ENCODE data around the gene DVL2. TPM values are rescaled to one million over a fixed set of nuclear protein-coding genes. Genes with fewer than 3 reads are reported as not detected.

DVL2 gene
- total and polyA plus RNA-seq, 8 donors, result 12.1 to 114 (median 17.4) TPM

GRCh38 chr17:7179317-7180254 lies 54.7 kb downstream of the DVL2 start, which contains the start of gene ASGR1:
ASGR1 (minus strand) TSS chr17:7179370; CDS start chr17:7178563, 807 bp downstream.
- H3K4me3 ChIP-seq, result peak within 1 kb of the TSS in 1 of 4 donors; percentile 42

GRCh38 chr17:7178973-7179316 lies 55.4 kb downstream of the DVL2 start:
- 73 to 81% (median 79%) methylated on average over 11 of the region's 11 CpGs for WGBS, 5 donors
- Histone ChIP-seq H3K27me3 (peaks cover 0 to 58% (median 29%) of the 10 kb centered on the region in 3 donors), H3K27ac (no peak overlapping the region), H3K9me3 (no peaks in the 10 kb centered on the region), H3K4me3 (no peak overlapping the region), H3K4me1 (peaks cover 13 to 24% (median 18%) of the 10 kb centered on the region in 4 donors), H3K36me3 (no peaks in the 10 kb centered on the region)
- intact Hi-C loops (cut with DNase I; ENCODE audit: low total_unique reads), result no loop called here
- no peak for TF ChIP-seq POLR2A (IDR thresholded peaks at IDR 0.05)
- no peak for DNase-seq

More at GRCh38 chr17:7179317-7180254, 54.7 kb downstream of the DVL2 start, which contains the start of gene ASGR1:
- peak in 1 of 2 donors; percentile 29 for DNase-seq
- Histone ChIP-seq H3K27me3 (peaks cover 0 to 53% (median 25%) of the 10 kb centered on the region in 3 donors), H3K36me3 (no peaks in the 10 kb centered on the region), H3K9me3 (no peaks in the 10 kb centered on the region), H3K4me1 (peaks cover 13 to 22% (median 16%) of the 10 kb centered on the region in 4 donors), H3K27ac (no peak within 1 kb of the TSS)
- intact Hi-C loops (cut with DNase I; ENCODE audit: low total_unique reads), result no loop called here
- TF ChIP-seq EP300 (IDR thresholded peaks at IDR 0.05) (no peak), POLR2A (IDR thresholded peaks at IDR 0.05) (no peak)
- WGBS, 5 donors, result 41 to 61% (median 50%) methylated on average over 20 of the region's 20 CpGs

GRCh38 chr17:7177954-7178477 lies 56.3 kb downstream of the DVL2 start:
- H3K4me3 ChIP-seq, result peak overlapping the region; percentile 23 to 42 (median 30)

GRCh38 chr17:7177191-7177953 lies 56.9 kb downstream of the DVL2 start:
- peaks cover 0 to 73% (median 34%) of the 10 kb centered on the region in 3 donors for H3K27me3 ChIP-seq
- peak overlapping the region; percentile 23 to 42 (median 30) for H3K4me3 ChIP-seq
- no peaks in the 10 kb centered on the region for H3K36me3 ChIP-seq
- intact Hi-C loops (cut with DNase I; ENCODE audit: low total_unique reads), result no loop called here
- peak overlapping the region in 1 of 5 donors; percentile 2 for H3K27ac ChIP-seq
- peak; percentile 70 to 91 for DNase-seq
- 3 to 5% (median 3%) methylated on average over 29 to 31 of the region's 31 CpGs for WGBS, 5 donors
- H3K9me3 ChIP-seq, result no peaks in the 10 kb centered on the region
- peaks cover 13 to 27% (median 18%) of the 10 kb centered on the region in 4 donors for H3K4me1 ChIP-seq
- no peak for TF ChIP-seq EP300 (IDR thresholded peaks at IDR 0.05)
- TF ChIP-seq CTCF (IDR thresholded peaks at IDR 0.05), result peak in 5 of 7 experiments; percentile 25 to 84 (median 70)
- no peak for TF ChIP-seq POLR2A (IDR thresholded peaks at IDR 0.05)
- TF ChIP-seq POLR2AphosphoS5 (IDR thresholded peaks at IDR 0.05), result no peak

More at GRCh38 chr17:7177954-7178477, 56.3 kb downstream of the DVL2 start:
- no peaks in the 10 kb centered on the region for H3K36me3 ChIP-seq
- peaks cover 0 to 67% (median 34%) of the 10 kb centered on the region in 3 donors for H3K27me3 ChIP-seq
- no peak for TF ChIP-seq EP300 (IDR thresholded peaks at IDR 0.05)
- no peak for TF ChIP-seq POLR2A (IDR thresholded peaks at IDR 0.05)
- no peak for TF ChIP-seq CTCF (IDR thresholded peaks at IDR 0.05)
- TF ChIP-seq POLR2AphosphoS5 (IDR thresholded peaks at IDR 0.05), result no peak
- intact Hi-C loops (cut with DNase I; ENCODE audit: low total_unique reads), result no loop called here
- DNase-seq, result peak in 1 of 2 donors; percentile 82
- peaks cover 13 to 27% (median 18%) of the 10 kb centered on the region in 4 donors for H3K4me1 ChIP-seq
- peak overlapping the region in 1 of 5 donors; percentile 2 for H3K27ac ChIP-seq
- no peaks in the 10 kb centered on the region for H3K9me3 ChIP-seq
- 4 to 8% (median 5%) methylated on average over 15 to 18 of the region's 18 CpGs for WGBS, 5 donors

- peaks cover 0 to 74% (median 34%) of the 10 kb centered on the region in 3 donors for H3K27me3 ChIP-seq
- H3K4me3 ChIP-seq, result peak overlapping the region in 3 of 4 donors; percentile 23 to 42 (median 24)
- intact Hi-C loops (cut with DNase I; ENCODE audit: low total_unique reads), result no loop called here
- H3K36me3 ChIP-seq, result no peaks in the 10 kb centered on the region
- no peak for TF ChIP-seq CTCF (IDR thresholded peaks at IDR 0.05)
- TF ChIP-seq POLR2AphosphoS5 (IDR thresholded peaks at IDR 0.05), result no peak
- no peak for TF ChIP-seq EP300 (IDR thresholded peaks at IDR 0.05)
- no peak for TF ChIP-seq POLR2A (IDR thresholded peaks at IDR 0.05)
- H3K9me3 ChIP-seq, result no peaks in the 10 kb centered on the region
- H3K4me1 ChIP-seq, result peaks cover 13 to 27% (median 18%) of the 10 kb centered on the region in 4 donors
- WGBS, 5 donors, result 3 to 10% (median 8%) methylated on average over 13 to 17 of the region's 17 CpGs
- peak in 1 of 2 donors; percentile 62 for DNase-seq
- no peak overlapping the region for H3K27ac ChIP-seq
Observed at GRCh38 chr17:7176841-7177190, 57.5 kb downstream of the DVL2 start.

All from stomach (tissue), 9 donors.